Subcutaneous adipose tissue (tissue), 4 donors: Measurements from ENCODE around the gene SLC24A3. TPM values are rescaled to one million over a fixed set of nuclear protein-coding genes. Genes with fewer than 3 reads are reported as not detected.

Source experiments
- CTCF ChIP-seq: fragments of 450-650 bp; IDR thresholded peaks from one replicate; pipeline ENCODE4 v1.5.1; 2016; ENCODE audit warnings: low read depth, mild to moderate bottlenecking, control low read depth, antibody characterized with exemption, moderate library complexity
- total RNA-seq, 4 donors: library from RNA; depleted of rRNA; stranded (reverse); fragments of >200 nt; gene quantifications; one replicate each; pipeline ENCODE4 v1.1.0, GENCODE V29; 2016

SLC24A3 gene
- total RNA-seq, 4 donors from 2014 or later = 4.6 to 12.2 (median 9.1) TPM

- no peak for TF ChIP-seq CTCF
Measured at GRCh38 chr20:19330731-19331130, 118.3 kb downstream of the SLC24A3 start.

GRCh38 chr20:19333563-19333962, 121.1 kb downstream of the SLC24A3 start:
- no peak for TF ChIP-seq CTCF

GRCh38 chr20:19335341-19335740, 122.9 kb downstream of the SLC24A3 start:
- TF ChIP-seq CTCF = no peak

GRCh38 chr20:19335916-19336315, 123.5 kb downstream of the SLC24A3 start:
- TF ChIP-seq CTCF = no peak

GRCh38 chr20:19336631-19337030, 124.2 kb downstream of the SLC24A3 start:
- TF ChIP-seq CTCF = no peak

- TF ChIP-seq CTCF = no peak
Measured at GRCh38 chr20:19338380-19338779, 125.9 kb downstream of the SLC24A3 start.

GRCh38 chr20:19338960-19339359, 126.5 kb downstream of the SLC24A3 start:
- no peak for TF ChIP-seq CTCF
